ENCODE results near the gene CNGA1. TPM values are rescaled to one million over a fixed set of nuclear protein-coding genes. Genes with fewer than 3 reads are reported as not detected.
A peak's percentile ranks its signal among the peaks of the same experiment; 100 is the strongest.
"Not testable (repeated sequence)": the region's sequence is repeated elsewhere in the genome, so short reads cannot be mapped to it uniquely, and the experiment has no call there.

The CNGA1 gene
- total and polyA plus RNA-seq, 3 donors from 2014 or later: 0.28 to 1.7 (median 0.47) TPM

GRCh38 chr4:47996021-47996420, 20.5 kb downstream of the CNGA1 start:
- Histone ChIP-seq H3K36me3 (ENCODE audit: low read depth, missing control alignments) (no peaks in the 10 kb centered on the region), H3K9me3 (no peaks in the 10 kb centered on the region), H3K4me3 (no peak overlapping the region), H3K27me3 (no peaks in the 10 kb centered on the region), H3K4me1 (no peaks in the 10 kb centered on the region), H3K27ac (no peak overlapping the region)
- intact Hi-C loops (cut with DNase I; ENCODE audit: low total_unique reads): no loop called here
- DNase-seq: no peak
- TF ChIP-seq POLR2A (IDR thresholded peaks at IDR 0.05) (no peak), CTCF (IDR thresholded peaks at IDR 0.05) (no peak)
- 80 to 88% methylated on average over 1 of the region's 1 CpG for WGBS, 2 donors

DNA sequence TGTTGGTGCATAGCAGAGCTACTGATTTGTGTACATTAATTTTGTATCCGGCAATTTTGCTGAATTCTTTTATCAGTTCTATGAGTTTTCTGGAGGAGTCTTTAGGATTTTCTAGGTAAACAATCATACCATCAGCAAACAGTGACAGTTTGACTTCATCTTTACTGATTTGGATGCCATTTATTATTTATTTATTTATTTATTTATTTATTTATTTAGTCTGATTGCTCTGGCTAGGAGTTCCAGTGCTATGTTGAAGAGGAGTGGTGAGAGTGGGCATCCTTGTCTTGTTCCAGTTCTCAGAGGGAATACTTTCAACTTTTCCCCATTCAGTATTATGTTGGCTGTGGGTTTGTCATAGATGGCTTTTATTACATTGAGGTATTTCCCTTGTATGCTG, 24.0 kb downstream of the CNGA1 start:
- H3K4me1 ChIP-seq; H3K9me3 ChIP-seq; H3K36me3 ChIP-seq (ENCODE audit: low read depth, missing control alignments); H3K27ac ChIP-seq; H3K27me3 ChIP-seq; DNase-seq; H3K4me3 ChIP-seq; intact Hi-C loops (cut with DNase I; ENCODE audit: low total_unique reads): not testable (repeated sequence)
- WGBS, 2 donors: 97% methylated on average over 1 of the region's 1 CpG

DNA sequence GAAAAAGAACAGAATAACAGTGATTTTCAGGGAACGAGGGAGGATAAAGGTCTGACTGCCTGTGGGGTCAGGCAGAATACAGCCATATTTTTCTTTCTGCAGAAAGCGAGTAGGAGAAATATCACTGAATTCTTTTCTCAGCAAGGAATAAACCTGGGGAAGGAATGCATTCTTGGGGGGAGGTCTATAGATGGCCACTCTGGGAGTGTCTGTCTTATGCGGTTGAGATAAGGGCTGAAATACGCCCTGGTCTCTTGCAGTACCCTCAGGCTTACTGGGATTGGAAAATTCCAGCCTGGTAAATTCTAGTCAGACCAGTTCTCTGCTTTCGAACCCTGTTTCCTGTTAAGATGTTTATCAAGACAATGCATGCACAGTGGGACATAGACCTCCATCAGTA, 26.3 kb downstream of the CNGA1 start:
- intact Hi-C loops (cut with DNase I; ENCODE audit: low total_unique reads): no loop called here
- 89 to 93% methylated on average over 5 of the region's 5 CpGs for WGBS, 2 donors
- TF ChIP-seq CTCF (IDR thresholded peaks at IDR 0.05) (no peak), POLR2A (IDR thresholded peaks at IDR 0.05) (no peak)

GRCh38 chr4:47974566-47974965, 41.9 kb downstream of the CNGA1 start:
- 34 to 46% methylated on average over 3 of the region's 3 CpGs for WGBS, 2 donors
- intact Hi-C loops (cut with DNase I; ENCODE audit: low total_unique reads): no loop called here

More for the DNA sequence above, 26.3 kb downstream of the CNGA1 start:
- H3K27ac ChIP-seq: no peak overlapping the region
- H3K4me1 ChIP-seq: no peaks in the 10 kb centered on the region
- H3K27me3 ChIP-seq: no peaks in the 10 kb centered on the region
- H3K36me3 ChIP-seq (ENCODE audit: low read depth, missing control alignments): no peaks in the 10 kb centered on the region
- H3K9me3 ChIP-seq: no peaks in the 10 kb centered on the region
- no peak overlapping the region for H3K4me3 ChIP-seq
- DNase-seq: no peak

DNA sequence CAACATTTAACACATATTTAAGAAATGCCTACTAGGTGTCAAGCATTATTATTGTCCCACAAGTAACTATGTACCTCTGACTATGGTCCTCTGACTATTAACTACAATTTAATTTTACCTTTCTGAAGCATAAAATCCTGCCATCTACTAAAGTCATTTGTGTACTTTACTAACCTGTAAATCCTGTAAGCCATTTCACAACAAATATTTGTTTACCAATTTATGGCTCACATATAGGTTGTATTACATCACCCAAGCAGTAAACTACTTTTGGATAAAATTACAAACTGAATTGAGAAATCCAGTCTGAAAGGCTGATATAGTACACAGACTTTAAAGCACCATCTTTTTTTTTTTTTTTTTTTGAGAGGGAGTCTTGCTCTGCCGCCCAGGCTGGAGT, 43.8 kb downstream of the CNGA1 start:
- Histone ChIP-seq H3K36me3 (ENCODE audit: low read depth, missing control alignments) (no peaks in the 10 kb centered on the region), H3K27ac (no peak overlapping the region), H3K4me1 (peaks cover 6% of the 10 kb centered on the region), H3K27me3 (no peaks in the 10 kb centered on the region), H3K4me3 (no peak overlapping the region), H3K9me3 (no peaks in the 10 kb centered on the region)
- intact Hi-C loops (cut with DNase I; ENCODE audit: low total_unique reads): no loop called here
- no peak for DNase-seq
- 67 to 70% methylated on average over 1 of the region's 1 CpG for WGBS, 2 donors
- TF ChIP-seq CTCF (IDR thresholded peaks at IDR 0.05) (no peak), POLR2A (IDR thresholded peaks at IDR 0.05) (no peak)

More at GRCh38 chr4:47974566-47974965, 41.9 kb downstream of the CNGA1 start:
- TF ChIP-seq CTCF (IDR thresholded peaks at IDR 0.05): no peak
- no peak for TF ChIP-seq POLR2A (IDR thresholded peaks at IDR 0.05)
- DNase-seq: no peak
- Histone ChIP-seq H3K4me3 (no peak overlapping the region), H3K27me3 (no peaks in the 10 kb centered on the region), H3K9me3 (no peaks in the 10 kb centered on the region), H3K36me3 (ENCODE audit: low read depth, missing control alignments) (no peaks in the 10 kb centered on the region), H3K4me1 (peaks cover 6% of the 10 kb centered on the region), H3K27ac (peak overlapping the region; percentile 21 to 62)

Measured in testis (tissue), 3 donors.